Breast epithelium (tissue), 3 donors: ENCODE results near the gene DR1.

Experiments used
- CTCF ChIP-seq, 3 donors: fragments of 450-650 bp; IDR thresholded peaks; one replicate each; pipeline ENCODE4 v1.5.1; 2016 to 2017; ENCODE audit warnings: antibody characterized with exemption in 3 of 3, mild to moderate bottlenecking in 3 of 3, moderate library complexity in 3 of 3
- POLR2AphosphoS5 ChIP-seq, 3 donors: sonication (generic); formaldehyde crosslinking; IDR thresholded peaks; one replicate each; pipeline ENCODE4 v1.6.1; 2017; ENCODE audit warnings: antibody characterized with exemption in 3 of 3

- TF ChIP-seq CTCF (IDR thresholded peaks at IDR 0.05) (no peak), POLR2AphosphoS5 (IDR thresholded peaks at IDR 0.05) (no peak)
Measured at GRCh38 chr1:93323185-93323820, 22.4 kb upstream of the DR1 start.
